ENCODE results near the gene GLI3. TPM values are rescaled to one million over a fixed set of nuclear protein-coding genes. Genes with fewer than 3 reads are reported as not detected.

GLI3 gene
- total RNA-seq, 1 experiment from 2014 or later, result 0.07 TPM

DNA sequence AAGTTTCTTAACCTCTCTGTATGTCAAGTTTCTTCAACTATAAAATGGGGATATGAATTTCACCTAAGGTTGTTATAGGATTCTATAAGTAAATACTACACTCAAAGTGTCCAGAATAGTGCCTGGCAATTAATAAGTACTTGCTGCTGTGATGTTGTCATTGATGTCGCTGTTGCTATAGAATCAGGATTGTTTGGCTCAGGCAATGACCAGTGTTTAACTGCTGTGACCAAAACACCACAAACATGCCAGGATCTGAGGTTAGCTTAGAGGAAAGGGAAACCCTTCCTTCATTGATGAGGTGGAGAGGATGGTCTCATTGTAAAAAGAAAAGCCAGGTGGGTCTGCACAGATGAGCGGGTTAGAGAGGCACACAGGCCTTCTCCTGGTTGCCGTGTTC, 311.1 kb downstream of the GLI3 start:
- Histone ChIP-seq H3K27me3 (ENCODE audit: low read length) (no peaks in the 10 kb centered on the region), H4K20me1 (ENCODE audit: insufficient read depth, low read depth, low read length) (no peaks in the 10 kb centered on the region), H3K9me3 (ENCODE audit: low read length) (no peaks in the 10 kb centered on the region), H3K36me3 (ENCODE audit: insufficient read depth, low read length) (no peaks in the 10 kb centered on the region), H3K27ac (ENCODE audit: low read length) (no peak overlapping the region), H3K4me2 (ENCODE audit: low read depth, low read length, poor library complexity, severe bottlenecking) (no peak overlapping the region), H3K9me2 (replicated peaks; ENCODE audit: insufficient read depth, low read length) (no peaks in the 10 kb centered on the region), H3K4me1 (ENCODE audit: low read length) (no peaks in the 10 kb centered on the region), H3K79me2 (ENCODE audit: low read length) (no peaks in the 10 kb centered on the region), H3K9ac (ENCODE audit: low read length) (no peak overlapping the region), H2AFZ (ENCODE audit: low read length) (no peak overlapping the region), H3K4me3 (ENCODE audit: low read length) (no peak overlapping the region)
- DNase-seq, result no peak

DNA sequence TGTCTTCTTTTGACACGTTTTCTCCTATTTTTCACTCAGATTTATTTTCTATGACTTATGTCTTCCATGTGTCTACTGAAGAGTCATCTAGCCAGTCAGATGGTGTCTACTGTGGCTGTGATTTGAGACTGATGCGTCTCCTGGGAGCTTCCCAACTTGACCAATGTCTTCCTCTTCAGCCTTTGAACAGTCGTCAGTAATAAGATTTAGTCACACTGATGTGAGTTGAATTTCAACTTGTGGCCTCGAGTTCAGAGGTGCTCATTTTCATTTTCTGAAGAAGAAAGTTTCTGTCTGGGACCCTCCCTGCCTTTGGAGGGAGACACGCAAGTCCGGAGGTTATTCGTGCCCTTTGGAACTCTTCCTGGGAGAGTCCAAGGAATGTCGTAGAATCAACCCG, 312.2 kb downstream of the GLI3 start:
- Histone ChIP-seq H3K27me3 (ENCODE audit: low read length) (no peaks in the 10 kb centered on the region), H2AFZ (ENCODE audit: low read length) (no peak overlapping the region), H3K4me3 (ENCODE audit: low read length) (no peak overlapping the region), H3K4me1 (ENCODE audit: low read length) (no peaks in the 10 kb centered on the region), H3K79me2 (ENCODE audit: low read length) (no peaks in the 10 kb centered on the region), H3K27ac (ENCODE audit: low read length) (no peak overlapping the region), H3K4me2 (ENCODE audit: low read depth, low read length, poor library complexity, severe bottlenecking) (no peak overlapping the region), H3K36me3 (ENCODE audit: insufficient read depth, low read length) (no peaks in the 10 kb centered on the region), H3K9ac (ENCODE audit: low read length) (no peak overlapping the region), H3K9me2 (replicated peaks; ENCODE audit: insufficient read depth, low read length) (no peaks in the 10 kb centered on the region), H3K9me3 (ENCODE audit: low read length) (no peaks in the 10 kb centered on the region), H4K20me1 (ENCODE audit: insufficient read depth, low read depth, low read length) (no peaks in the 10 kb centered on the region)
- no peak for DNase-seq

DNA sequence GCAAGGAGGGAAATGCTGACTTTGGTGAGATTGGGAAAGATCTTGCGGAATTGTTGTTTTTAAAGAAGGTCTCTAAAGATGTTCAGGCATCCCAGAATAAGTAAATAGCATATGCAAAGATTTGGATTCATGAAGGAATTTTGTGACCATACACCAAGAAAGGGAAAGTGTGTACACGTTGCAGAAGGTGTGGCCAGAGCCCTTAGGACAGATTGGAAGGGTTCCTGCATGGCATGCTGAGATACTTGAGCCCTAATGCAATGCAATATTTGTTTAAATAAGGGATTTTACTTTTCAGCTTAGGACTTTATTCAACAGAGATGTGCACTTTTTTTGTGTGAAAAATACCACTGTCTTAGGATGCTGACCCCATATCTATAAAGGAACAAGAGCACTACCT, 314.6 kb downstream of the GLI3 start:
- Histone ChIP-seq H4K20me1 (ENCODE audit: insufficient read depth, low read depth, low read length) (no peaks in the 10 kb centered on the region), H3K9me2 (replicated peaks; ENCODE audit: insufficient read depth, low read length) (no peaks in the 10 kb centered on the region), H3K4me2 (ENCODE audit: low read depth, low read length, poor library complexity, severe bottlenecking) (no peak overlapping the region), H3K36me3 (ENCODE audit: insufficient read depth, low read length) (no peaks in the 10 kb centered on the region), H3K4me3 (ENCODE audit: low read length) (no peak overlapping the region), H3K27me3 (ENCODE audit: low read length) (no peaks in the 10 kb centered on the region), H3K9ac (ENCODE audit: low read length) (no peak overlapping the region), H3K27ac (ENCODE audit: low read length) (no peak overlapping the region), H3K4me1 (ENCODE audit: low read length) (no peaks in the 10 kb centered on the region), H3K79me2 (ENCODE audit: low read length) (no peaks in the 10 kb centered on the region), H2AFZ (ENCODE audit: low read length) (no peak overlapping the region), H3K9me3 (ENCODE audit: low read length) (no peaks in the 10 kb centered on the region)
- DNase-seq, result no peak

DNA sequence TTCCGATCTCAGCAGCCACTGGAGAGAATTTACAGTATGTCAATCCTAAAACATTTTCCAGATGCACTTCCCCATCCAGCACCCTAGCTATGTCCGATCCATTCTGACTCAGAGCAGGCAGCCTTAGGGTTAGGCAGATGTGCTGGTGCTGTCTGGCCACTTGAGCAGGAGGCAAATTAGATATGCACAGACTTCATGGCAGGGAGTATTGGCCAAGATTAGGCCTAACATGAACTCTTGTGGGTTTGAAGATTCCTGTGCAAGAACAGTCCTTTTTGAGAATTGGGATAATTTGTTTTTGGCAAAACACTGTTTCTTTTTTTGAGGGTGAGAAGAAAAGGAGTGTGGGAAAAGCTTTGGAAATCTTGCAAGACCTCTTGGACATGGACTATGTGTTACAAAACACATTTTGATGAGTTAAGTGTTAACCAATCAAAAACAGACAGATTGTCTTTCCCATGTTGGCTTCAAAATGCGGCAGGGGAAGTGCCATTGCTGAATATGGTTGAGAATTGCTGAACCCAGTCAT, 315.5 kb downstream of the GLI3 start:
- H3K9ac ChIP-seq (ENCODE audit: low read length), result no peak overlapping the region
- H3K4me1 ChIP-seq (ENCODE audit: low read length), result no peaks in the 10 kb centered on the region
- H3K4me2 ChIP-seq (ENCODE audit: low read depth, low read length, poor library complexity, severe bottlenecking), result no peak overlapping the region
- no peak overlapping the region for H2AFZ ChIP-seq (ENCODE audit: low read length)
- no peaks in the 10 kb centered on the region for H3K9me3 ChIP-seq (ENCODE audit: low read length)
- H3K79me2 ChIP-seq (ENCODE audit: low read length), result no peaks in the 10 kb centered on the region
- no peak for DNase-seq
- no peaks in the 10 kb centered on the region for H3K9me2 ChIP-seq (replicated peaks; ENCODE audit: insufficient read depth, low read length)
- no peak overlapping the region for H3K4me3 ChIP-seq (ENCODE audit: low read length)
- H3K27me3 ChIP-seq (ENCODE audit: low read length), result no peaks in the 10 kb centered on the region
- H3K36me3 ChIP-seq (ENCODE audit: insufficient read depth, low read length), result no peaks in the 10 kb centered on the region
- no peaks in the 10 kb centered on the region for H4K20me1 ChIP-seq (ENCODE audit: insufficient read depth, low read depth, low read length)
- no peak overlapping the region for H3K27ac ChIP-seq (ENCODE audit: low read length)

DNA sequence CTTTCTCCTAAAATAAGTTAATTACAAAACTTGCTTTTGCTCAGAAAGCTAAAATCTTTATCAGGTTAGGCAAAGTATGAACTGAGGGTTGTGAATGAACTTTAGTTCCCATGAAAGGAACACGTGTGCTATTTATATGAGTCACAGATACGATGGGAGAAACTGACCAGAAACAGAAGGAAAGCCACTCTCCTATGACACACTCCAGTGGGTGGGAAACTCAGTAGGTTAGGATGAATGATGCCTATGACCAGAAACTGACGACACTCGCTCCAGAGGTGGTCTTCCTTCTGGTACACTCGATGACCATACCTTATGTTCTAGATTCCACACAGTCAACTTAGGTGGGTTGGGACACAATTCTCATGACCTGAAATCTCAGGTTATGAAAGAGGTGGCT, 318.4 kb downstream of the GLI3 start:
- no peak for DNase-seq
- Histone ChIP-seq H3K36me3 (ENCODE audit: insufficient read depth, low read length) (no peaks in the 10 kb centered on the region), H3K9ac (ENCODE audit: low read length) (no peak overlapping the region), H3K27ac (ENCODE audit: low read length) (no peak overlapping the region), H3K27me3 (ENCODE audit: low read length) (no peaks in the 10 kb centered on the region), H3K9me2 (replicated peaks; ENCODE audit: insufficient read depth, low read length) (no peaks in the 10 kb centered on the region), H2AFZ (ENCODE audit: low read length) (no peak overlapping the region), H3K4me1 (ENCODE audit: low read length) (no peaks in the 10 kb centered on the region), H3K79me2 (ENCODE audit: low read length) (no peaks in the 10 kb centered on the region), H4K20me1 (ENCODE audit: insufficient read depth, low read depth, low read length) (no peaks in the 10 kb centered on the region), H3K9me3 (ENCODE audit: low read length) (no peaks in the 10 kb centered on the region), H3K4me2 (ENCODE audit: low read depth, low read length, poor library complexity, severe bottlenecking) (no peak overlapping the region), H3K4me3 (ENCODE audit: low read length) (no peak overlapping the region)

DNA sequence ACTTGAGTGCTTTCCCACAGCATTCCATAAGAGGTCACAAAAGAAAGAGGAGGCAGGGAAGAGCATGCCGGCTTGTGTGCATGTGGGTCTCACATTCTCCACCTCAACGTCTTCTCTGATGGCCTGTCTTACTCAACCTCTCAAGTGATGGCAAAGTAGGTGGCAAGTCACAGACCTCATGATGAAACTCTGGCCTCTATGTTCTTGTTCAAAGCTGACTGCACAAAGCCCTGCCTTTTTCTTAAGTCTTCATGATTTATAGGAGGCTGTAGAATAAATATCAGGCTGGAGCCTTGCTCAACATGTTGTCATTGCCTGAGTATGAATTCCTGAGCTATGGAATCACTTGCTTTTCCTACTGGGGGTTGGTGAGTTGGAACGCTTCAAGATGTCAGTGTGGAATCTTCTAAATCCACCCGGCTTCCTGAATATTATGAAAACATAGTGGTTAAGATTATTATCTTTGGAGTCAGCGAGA, 320.5 kb downstream of the GLI3 start:
- no peak overlapping the region for H3K27ac ChIP-seq (ENCODE audit: low read length)
- no peaks in the 10 kb centered on the region for H3K27me3 ChIP-seq (ENCODE audit: low read length)
- no peaks in the 10 kb centered on the region for H3K79me2 ChIP-seq (ENCODE audit: low read length)
- peaks cover 4% of the 10 kb centered on the region for H3K4me1 ChIP-seq (ENCODE audit: low read length)
- no peaks in the 10 kb centered on the region for H4K20me1 ChIP-seq (ENCODE audit: insufficient read depth, low read depth, low read length)
- H3K9me2 ChIP-seq (replicated peaks; ENCODE audit: insufficient read depth, low read length), result no peaks in the 10 kb centered on the region
- H3K36me3 ChIP-seq (ENCODE audit: insufficient read depth, low read length), result no peaks in the 10 kb centered on the region
- H3K9me3 ChIP-seq (ENCODE audit: low read length), result no peaks in the 10 kb centered on the region
- DNase-seq, result no peak
- H2AFZ ChIP-seq (ENCODE audit: low read length), result no peak overlapping the region
- H3K9ac ChIP-seq (ENCODE audit: low read length), result no peak overlapping the region
- no peak overlapping the region for H3K4me3 ChIP-seq (ENCODE audit: low read length)
- H3K4me2 ChIP-seq (ENCODE audit: low read depth, low read length, poor library complexity, severe bottlenecking), result no peak overlapping the region

DNA sequence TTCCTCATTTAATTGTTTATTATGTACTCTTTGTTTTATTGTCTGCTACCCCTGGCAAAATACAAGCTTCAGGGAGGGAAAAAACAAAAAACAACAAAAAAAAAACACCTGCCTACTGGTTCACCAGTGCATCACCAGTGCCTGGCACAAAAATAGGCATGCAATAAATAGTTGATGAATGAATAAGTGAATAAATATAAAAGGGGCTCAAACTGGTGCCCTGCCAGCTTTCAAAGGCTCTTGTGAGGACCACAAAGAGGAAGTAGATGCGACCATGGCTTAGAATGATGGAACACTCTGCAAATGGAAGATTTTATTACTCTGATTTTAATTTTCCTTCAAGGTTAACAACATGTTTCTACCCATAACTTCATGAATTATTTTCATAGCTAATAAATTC, 321.1 kb downstream of the GLI3 start:
- H3K4me3 ChIP-seq (ENCODE audit: low read length), result no peak overlapping the region
- no peak overlapping the region for H3K9ac ChIP-seq (ENCODE audit: low read length)
- no peaks in the 10 kb centered on the region for H3K9me3 ChIP-seq (ENCODE audit: low read length)
- H2AFZ ChIP-seq (ENCODE audit: low read length), result no peak overlapping the region
- no peaks in the 10 kb centered on the region for H3K36me3 ChIP-seq (ENCODE audit: insufficient read depth, low read length)
- no peak overlapping the region for H3K27ac ChIP-seq (ENCODE audit: low read length)
- no peak overlapping the region for H3K4me2 ChIP-seq (ENCODE audit: low read depth, low read length, poor library complexity, severe bottlenecking)
- H3K9me2 ChIP-seq (replicated peaks; ENCODE audit: insufficient read depth, low read length), result no peaks in the 10 kb centered on the region
- peaks cover 10% of the 10 kb centered on the region for H3K4me1 ChIP-seq (ENCODE audit: low read length)
- no peaks in the 10 kb centered on the region for H3K27me3 ChIP-seq (ENCODE audit: low read length)
- H4K20me1 ChIP-seq (ENCODE audit: insufficient read depth, low read depth, low read length), result no peaks in the 10 kb centered on the region
- no peak for DNase-seq
- H3K79me2 ChIP-seq (ENCODE audit: low read length), result no peaks in the 10 kb centered on the region

DNA sequence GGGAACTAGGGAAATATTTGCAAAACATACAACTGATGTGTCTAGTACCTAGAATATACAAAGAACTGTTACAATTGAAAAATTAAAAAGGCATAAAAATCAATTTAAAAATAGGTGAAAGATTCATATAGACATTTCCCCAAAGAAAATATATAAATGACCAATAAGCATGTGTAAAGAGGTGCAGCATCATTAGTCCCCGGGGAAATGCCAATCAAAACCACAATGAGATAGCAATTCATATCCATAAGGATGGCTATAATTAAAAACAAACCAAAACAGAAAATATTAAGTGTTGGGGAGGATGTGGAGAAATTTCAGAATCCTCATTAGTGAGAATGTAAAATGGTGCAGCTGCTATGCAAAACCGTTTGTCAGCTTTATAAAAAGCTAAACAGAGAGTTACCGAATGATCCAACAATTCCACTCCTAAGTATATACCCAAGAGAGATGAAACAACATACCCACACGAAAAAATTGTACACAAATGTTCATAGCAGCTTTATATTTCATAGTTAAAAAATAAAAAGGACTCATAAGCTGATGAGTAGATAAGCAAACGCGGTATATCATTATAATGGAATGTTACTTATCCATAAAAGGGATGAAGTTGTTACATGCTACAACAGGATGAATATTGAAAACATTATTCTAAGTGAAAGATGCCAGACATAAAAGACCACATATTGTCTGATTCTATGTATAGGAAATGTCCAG, 324.0 kb downstream of the GLI3 start:
- Histone ChIP-seq H3K27ac (ENCODE audit: low read length) (no peak overlapping the region), H3K36me3 (ENCODE audit: insufficient read depth, low read length) (no peaks in the 10 kb centered on the region), H3K4me3 (ENCODE audit: low read length) (no peak overlapping the region), H4K20me1 (ENCODE audit: insufficient read depth, low read depth, low read length) (no peaks in the 10 kb centered on the region), H3K9me2 (replicated peaks; ENCODE audit: insufficient read depth, low read length) (no peaks in the 10 kb centered on the region), H3K9ac (ENCODE audit: low read length) (no peak overlapping the region), H3K9me3 (ENCODE audit: low read length) (no peaks in the 10 kb centered on the region), H2AFZ (ENCODE audit: low read length) (no peak overlapping the region), H3K4me1 (ENCODE audit: low read length) (peaks cover 11% of the 10 kb centered on the region), H3K4me2 (ENCODE audit: low read depth, low read length, poor library complexity, severe bottlenecking) (no peak overlapping the region), H3K27me3 (ENCODE audit: low read length) (no peaks in the 10 kb centered on the region), H3K79me2 (ENCODE audit: low read length) (no peaks in the 10 kb centered on the region)
- no peak for DNase-seq
